HEK293 (cell line): ENCODE results near the gene FSTL5.

Source experiments
- CTCF ChIP-seq: fragments of 450-650 bp; formaldehyde crosslinking; IDR thresholded peaks from 2 replicates; pipeline ENCODE4 v1.5.1; 2016; ENCODE audit warnings: missing biosample characterization, missing genetic modification characterization
- ZNF174 ChIP-seq: fragments of 450-650 bp; formaldehyde crosslinking; IDR thresholded peaks from 2 replicates; pipeline ENCODE4 v1.5.0; 2017; ENCODE audit warnings: missing biosample characterization, mild to moderate bottlenecking, missing genetic modification characterization
- ZNF48 ChIP-seq: fragments of 450-650 bp; formaldehyde crosslinking; IDR thresholded peaks from 2 replicates; pipeline ENCODE4 v1.5.1; 2016; ENCODE audit warnings: missing biosample characterization, missing genetic modification characterization

GRCh38 chr4:161948026-161948770, 215.6 kb downstream of the FSTL5 start:
- TF ChIP-seq ZNF174 (tag by site-specific recombination): no peak
- no peak for TF ChIP-seq CTCF
- no peak for TF ChIP-seq ZNF48
